Measurements from ENCODE around the gene UPP2.

Gene UPP2

GRCh38 chr2:158101384-158101926 is at the start of gene UPP2:
Gene UPP2 (plus strand): TSS chr2:158101876. CDS start chr2:158102064, 188 bp downstream.
- no peak for DNase-seq

- no peak for DNase-seq
Observed at GRCh38 chr2:158052761-158053160, 48.9 kb upstream of the UPP2 start.

- DNase-seq, result no peak
Observed at GRCh38 chr2:158056875-158057274, 44.8 kb upstream of the UPP2 start.

GRCh38 chr2:158060160-158060834 is 41.4 kb upstream of the UPP2 start:
- no peak for DNase-seq

- no peak for DNase-seq
Observed at GRCh38 chr2:158060835-158061435, 40.7 kb upstream of the UPP2 start.

DNA sequence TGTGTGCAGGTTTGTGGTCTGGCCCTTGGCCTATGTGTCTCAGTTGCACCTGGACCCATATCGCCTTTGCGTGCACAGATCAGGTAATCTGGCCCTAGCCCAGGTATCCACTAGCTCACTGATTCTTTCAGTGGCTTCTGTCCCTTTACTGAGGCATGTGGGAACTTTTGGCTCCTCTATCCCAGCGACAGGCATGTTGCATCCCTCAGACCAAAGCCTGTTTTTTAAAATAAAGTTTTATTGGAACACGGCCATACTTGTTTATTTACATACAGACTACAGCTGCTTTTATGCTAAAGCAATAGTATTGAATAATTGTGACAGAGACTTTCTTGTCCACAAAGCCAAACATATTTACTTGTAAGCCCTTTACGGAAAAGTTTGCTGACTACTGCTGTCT is 39.9 kb upstream of the UPP2 start:
- DNase-seq, result no peak

- DNase-seq, result no peak
Observed at GRCh38 chr2:158066046-158066713, 35.5 kb upstream of the UPP2 start.

DNA sequence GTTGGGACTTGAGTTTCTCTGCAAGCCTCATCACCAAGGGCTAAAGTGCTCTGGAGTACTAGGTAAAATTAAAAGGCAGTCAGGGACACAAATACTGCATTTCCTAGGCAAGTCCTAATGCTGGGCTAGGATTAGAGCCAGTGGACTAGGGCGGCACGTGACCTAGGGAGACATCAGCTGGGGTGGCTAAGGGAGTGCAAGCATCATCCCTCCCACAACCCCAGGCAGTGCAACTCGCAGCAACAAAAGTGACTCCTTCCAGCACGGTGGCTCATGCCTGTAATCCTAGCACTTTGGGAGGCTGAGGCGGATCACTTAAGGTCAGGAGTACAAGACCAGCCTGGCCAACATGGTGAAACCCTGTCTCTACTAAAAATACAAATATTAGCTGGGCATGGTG is 30.7 kb upstream of the UPP2 start:
- DNase-seq, result no peak

GRCh38 chr2:158072361-158072760 is 29.3 kb upstream of the UPP2 start:
- no peak for DNase-seq

- DNase-seq, result no peak
Observed at GRCh38 chr2:158079672-158080071, 22.0 kb upstream of the UPP2 start.

DNA sequence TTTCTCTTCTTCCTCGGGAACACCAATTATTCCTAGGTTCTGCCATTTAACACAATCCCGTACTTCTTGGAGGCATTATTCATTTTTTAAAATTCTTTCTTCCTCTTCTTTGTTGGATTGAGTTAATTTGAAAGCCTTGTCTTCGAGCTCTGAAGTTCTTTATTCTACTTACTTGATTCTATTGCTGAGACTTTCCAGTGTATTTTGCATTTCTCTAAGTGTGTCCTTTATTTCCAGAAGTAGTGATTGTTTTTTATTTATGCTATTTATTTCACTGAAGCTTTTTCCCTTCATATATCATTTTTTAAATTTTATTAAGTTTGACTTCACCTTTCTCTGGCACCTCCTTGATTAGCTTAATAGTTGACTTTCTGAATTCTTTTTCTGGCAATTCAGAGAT is 13.6 kb upstream of the UPP2 start:
- DNase-seq, result no peak

GRCh38 chr2:158089322-158089721 is 12.4 kb upstream of the UPP2 start:
- DNase-seq, result no peak

DNA sequence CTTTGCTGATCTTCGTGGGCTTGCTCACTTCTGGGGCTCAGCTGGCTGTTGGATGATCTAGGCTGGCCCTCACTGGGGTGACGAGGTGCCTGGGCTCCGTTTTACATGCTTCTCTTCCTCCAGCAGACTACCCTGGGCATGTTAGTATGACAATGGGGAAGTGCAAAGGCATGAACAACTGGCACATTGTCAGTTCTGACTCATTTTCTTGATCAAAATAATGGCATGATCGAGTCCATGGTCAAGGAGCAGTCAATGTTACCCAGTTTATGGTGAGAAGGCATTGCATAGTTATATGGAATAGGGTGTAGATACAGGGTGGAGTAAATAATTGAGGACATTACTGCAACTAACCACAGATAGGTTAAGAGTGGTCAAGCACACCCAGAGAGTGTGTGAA is 10.0 kb upstream of the UPP2 start:
- no peak for DNase-seq

DNA sequence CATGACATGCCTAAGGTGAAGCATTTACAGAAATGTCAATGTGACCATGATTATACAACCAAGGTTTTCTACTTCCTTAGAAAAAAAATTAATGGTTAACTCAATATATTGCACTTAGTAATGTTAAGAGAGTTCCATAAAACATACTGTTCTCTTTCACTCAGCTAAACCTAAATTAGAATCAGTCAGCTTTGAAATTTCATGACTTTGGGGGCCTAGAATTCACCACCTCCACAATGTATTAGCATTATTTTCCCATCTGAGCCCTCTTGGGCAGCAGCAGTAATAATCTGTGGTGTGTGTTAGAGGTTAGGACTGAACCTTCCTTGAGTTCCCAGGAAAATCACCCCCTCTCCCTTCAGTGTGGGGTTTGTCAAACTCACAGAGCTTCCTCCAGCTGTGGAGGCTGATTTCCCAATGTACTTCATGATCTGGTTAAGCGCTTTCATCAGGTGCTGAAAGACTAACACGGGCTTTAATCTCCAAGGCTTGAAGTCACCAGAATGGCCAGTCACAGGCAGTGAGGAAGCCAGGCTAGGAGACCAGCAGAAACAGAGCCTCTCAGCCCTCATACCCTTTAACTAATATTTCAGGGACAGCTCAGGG is 7.1 kb upstream of the UPP2 start:
- DNase-seq, result no peak

DNA sequence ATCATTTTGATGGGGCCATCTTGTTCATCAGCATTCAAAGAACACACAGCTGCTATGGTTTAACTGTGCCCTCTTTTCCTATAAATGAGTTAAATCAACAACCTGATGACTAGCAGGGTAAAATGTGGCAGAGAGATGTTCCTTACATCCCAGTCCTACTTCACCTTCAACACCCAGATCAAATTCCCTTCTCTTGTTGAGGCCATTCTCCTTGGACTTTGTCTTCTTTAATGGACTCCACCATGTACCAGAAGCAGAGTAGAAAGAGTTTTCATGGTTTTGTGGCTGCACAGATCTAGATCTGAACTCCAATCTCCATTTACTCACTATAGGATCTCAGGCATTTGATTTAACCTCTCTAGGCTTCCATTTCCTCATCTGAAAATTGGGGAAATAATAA is 6.4 kb upstream of the UPP2 start:
- no peak for DNase-seq

DNA sequence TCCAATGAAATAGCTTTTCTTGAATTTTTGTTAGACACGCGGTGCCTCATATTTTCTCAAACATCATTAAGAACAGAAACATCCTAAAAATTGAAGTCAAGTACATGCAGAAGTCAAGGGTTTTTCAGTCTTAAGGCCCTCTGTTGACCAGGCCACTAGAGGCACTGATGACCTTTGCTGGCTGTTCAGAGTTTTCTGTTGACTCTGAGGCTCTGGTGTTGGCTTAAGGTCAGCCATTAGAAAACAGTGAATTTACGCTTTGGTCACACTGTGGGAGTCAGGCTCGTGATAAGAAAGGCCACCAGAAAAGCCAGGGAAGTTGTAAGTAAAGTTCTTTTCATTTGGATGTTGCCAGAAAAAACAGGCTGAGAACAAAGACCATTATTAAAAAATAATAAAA is 5.8 kb upstream of the UPP2 start:
- DNase-seq, result no peak

GRCh38 chr2:158097481-158097880 is 4.2 kb upstream of the UPP2 start:
- no peak for DNase-seq

DNA sequence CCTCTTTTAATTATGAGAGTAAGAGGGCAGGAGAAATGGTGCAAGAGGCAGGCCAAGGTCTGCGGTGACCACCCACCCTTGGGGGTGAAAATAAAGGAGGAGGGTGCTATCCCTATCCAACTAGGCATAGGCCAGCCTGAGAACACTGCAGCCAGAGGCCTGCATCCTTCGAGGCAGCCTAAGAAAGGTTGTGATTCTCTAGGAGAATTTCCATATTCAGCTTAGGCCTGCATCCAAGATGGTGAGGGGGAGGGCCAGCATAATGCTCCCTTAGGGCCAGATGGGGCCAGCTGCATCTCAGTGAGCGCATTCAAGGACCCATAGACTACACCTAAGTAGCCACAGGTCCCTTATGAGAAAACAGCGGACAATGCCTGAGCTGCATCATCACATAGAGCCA is 3.5 kb upstream of the UPP2 start:
- no peak for DNase-seq

DNA sequence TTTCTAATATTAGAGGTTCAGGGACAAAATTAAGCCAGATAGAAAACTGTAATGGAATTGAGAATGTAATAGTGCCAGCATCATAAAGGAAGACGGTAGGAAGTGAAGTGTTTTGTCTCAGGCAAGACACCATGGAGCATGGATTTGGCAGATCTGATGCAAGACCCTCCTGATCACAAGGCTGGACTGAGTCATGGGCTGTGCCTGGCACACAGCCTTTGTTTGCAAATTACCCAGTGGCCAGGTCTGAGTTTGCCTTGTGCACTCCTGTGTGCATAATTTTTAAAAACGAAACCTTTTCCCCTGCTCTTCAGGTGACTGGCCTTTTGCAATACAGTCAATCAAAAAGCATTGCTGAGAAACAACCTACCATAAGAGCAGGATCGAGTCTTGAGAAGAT is 2.0 kb upstream of the UPP2 start:
- no peak for DNase-seq

- DNase-seq, result no peak
Observed at GRCh38 chr2:158100411-158100810, 1.3 kb upstream of the UPP2 start.

DNA sequence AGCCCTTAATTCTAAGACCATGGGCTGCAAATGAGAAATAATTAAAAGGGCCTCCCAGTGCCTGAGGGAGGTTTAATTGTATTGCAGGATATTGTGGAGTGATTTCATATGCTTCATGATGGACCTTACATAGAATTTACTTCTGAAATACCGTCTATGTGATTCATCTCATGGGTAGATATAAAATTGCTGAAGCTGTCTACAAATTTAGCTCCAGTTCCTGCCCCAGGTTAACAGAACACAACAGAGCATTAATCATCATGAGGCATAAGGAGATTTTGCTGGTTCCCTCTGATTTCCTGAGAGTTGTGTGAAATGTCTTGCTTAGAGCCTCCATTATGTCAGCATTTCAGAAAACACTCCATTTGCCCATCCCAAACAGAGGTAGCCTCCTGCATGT is 770 bp downstream of the UPP2 start:
- DNase-seq, result no peak

DNA sequence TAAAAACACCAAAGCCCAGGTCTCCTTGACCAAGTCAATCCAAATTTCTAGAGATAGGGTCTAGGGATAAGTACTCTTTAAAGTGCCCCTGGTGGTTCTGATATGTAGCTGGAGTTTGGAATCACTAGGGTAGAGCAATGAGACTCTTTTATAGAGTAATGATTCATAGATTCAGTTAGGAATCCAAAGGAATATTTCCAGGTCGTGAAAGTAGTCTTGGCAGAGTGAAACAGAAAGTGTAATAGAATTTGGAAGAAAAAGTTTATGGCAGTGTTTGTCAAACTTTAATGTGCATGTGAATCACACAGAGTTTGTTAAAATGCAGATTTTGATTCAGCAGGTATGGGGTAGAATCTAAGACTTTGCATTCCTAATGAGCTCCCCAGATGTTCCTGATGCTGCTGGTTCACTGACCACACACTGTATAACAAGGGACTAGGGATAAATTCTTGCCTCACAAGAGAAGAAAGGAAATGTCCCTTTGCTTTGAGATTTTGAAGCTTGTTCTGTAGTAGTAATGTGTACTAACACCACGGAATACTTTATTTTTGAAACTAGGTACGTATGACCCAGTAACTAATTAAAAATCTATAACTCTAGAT is 1.8 kb downstream of the UPP2 start:
- no peak for DNase-seq

DNA sequence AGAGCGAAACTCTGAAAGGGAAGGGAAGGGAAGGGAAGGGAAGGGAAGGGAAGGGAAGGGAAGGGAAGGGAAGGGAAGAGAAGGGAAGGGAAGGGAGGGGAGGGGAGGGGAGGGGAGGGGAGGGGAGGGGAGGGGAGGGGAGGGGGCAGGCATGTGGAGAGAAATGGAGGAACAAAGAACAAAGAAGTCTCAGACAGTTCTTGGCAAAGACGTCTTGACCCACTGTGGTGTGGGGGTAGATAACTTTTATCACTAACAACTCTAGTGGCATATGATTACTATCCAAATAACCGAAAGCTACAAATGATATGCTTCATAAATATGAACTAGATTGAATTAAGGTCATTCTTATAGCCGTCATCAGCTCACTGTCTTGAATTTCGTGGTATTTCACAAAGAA is 3.2 kb downstream of the UPP2 start:
- no peak for DNase-seq
